Measurements from ENCODE around the gene EHD1.
A peak's percentile ranks its signal among the peaks of the same experiment; 100 is the strongest.

The EHD1 gene

GRCh38 chr11:64885367-64886286, 7.2 kb upstream of the EHD1 start:
- H3K27ac ChIP-seq (ENCODE audit: poor library complexity, severe bottlenecking) = peak overlapping the region; percentile 51
- no peaks in the 10 kb centered on the region for H3K9me3 ChIP-seq (ENCODE audit: severe bottlenecking)
- ATAC-seq (ENCODE audit: low read depth) (peak; percentile 77), DNase-seq (ENCODE audit: low spot score) (no peak)
- H3K36me3 ChIP-seq (ENCODE audit: low read depth) = no peaks in the 10 kb centered on the region
- peaks cover 11% of the 10 kb centered on the region for H3K4me1 ChIP-seq (ENCODE audit: insufficient read depth, poor library complexity, severe bottlenecking)
- no peaks in the 10 kb centered on the region for H3K27me3 ChIP-seq (ENCODE audit: insufficient read depth, poor library complexity, severe bottlenecking)
- no peak overlapping the region for H3K4me3 ChIP-seq (ENCODE audit: severe bottlenecking)
- TF ChIP-seq CTCF (IDR thresholded peaks at IDR 0.05; ENCODE audit: poor library complexity, severe bottlenecking) = no peak

- Histone ChIP-seq H3K9me3 (ENCODE audit: severe bottlenecking) (no peaks in the 10 kb centered on the region), H3K27me3 (ENCODE audit: insufficient read depth, poor library complexity, severe bottlenecking) (no peaks in the 10 kb centered on the region), H3K36me3 (ENCODE audit: low read depth) (no peaks in the 10 kb centered on the region), H3K27ac (ENCODE audit: poor library complexity, severe bottlenecking) (no peak overlapping the region), H3K4me1 (ENCODE audit: insufficient read depth, poor library complexity, severe bottlenecking) (peaks cover 11% of the 10 kb centered on the region), H3K4me3 (ENCODE audit: severe bottlenecking) (no peak overlapping the region)
- no peak for ATAC-seq (ENCODE audit: low read depth)
- DNase-seq (ENCODE audit: low spot score) = no peak
- TF ChIP-seq CTCF (IDR thresholded peaks at IDR 0.05; ENCODE audit: poor library complexity, severe bottlenecking) = no peak
These were observed 5.6 kb upstream of the EHD1 start for GRCh38 chr11:64884019-64884418.

GRCh38 chr11:64883575-64883974, 5.2 kb upstream of the EHD1 start:
- DNase-seq (ENCODE audit: low spot score) (no peak), ATAC-seq (ENCODE audit: low read depth) (no peak)
- Histone ChIP-seq H3K27ac (ENCODE audit: poor library complexity, severe bottlenecking) (no peak overlapping the region), H3K4me3 (ENCODE audit: severe bottlenecking) (no peak overlapping the region), H3K9me3 (ENCODE audit: severe bottlenecking) (no peaks in the 10 kb centered on the region), H3K4me1 (ENCODE audit: insufficient read depth, poor library complexity, severe bottlenecking) (peaks cover 11% of the 10 kb centered on the region), H3K27me3 (ENCODE audit: insufficient read depth, poor library complexity, severe bottlenecking) (no peaks in the 10 kb centered on the region), H3K36me3 (ENCODE audit: low read depth) (no peaks in the 10 kb centered on the region)
- TF ChIP-seq CTCF (IDR thresholded peaks at IDR 0.05; ENCODE audit: poor library complexity, severe bottlenecking) = no peak

GRCh38 chr11:64882243-64882642, 3.8 kb upstream of the EHD1 start:
- H3K27me3 ChIP-seq (ENCODE audit: insufficient read depth, poor library complexity, severe bottlenecking) = no peaks in the 10 kb centered on the region
- no peaks in the 10 kb centered on the region for H3K9me3 ChIP-seq (ENCODE audit: severe bottlenecking)
- ATAC-seq (ENCODE audit: low read depth) (no peak), DNase-seq (ENCODE audit: low spot score) (no peak)
- no peak overlapping the region for H3K27ac ChIP-seq (ENCODE audit: poor library complexity, severe bottlenecking)
- no peak overlapping the region for H3K4me3 ChIP-seq (ENCODE audit: severe bottlenecking)
- H3K36me3 ChIP-seq (ENCODE audit: low read depth) = no peaks in the 10 kb centered on the region; the same call in 1 of the 2 replicates
- H3K4me1 ChIP-seq (ENCODE audit: insufficient read depth, poor library complexity, severe bottlenecking) = peaks cover 11% of the 10 kb centered on the region
- no peak for TF ChIP-seq CTCF (IDR thresholded peaks at IDR 0.05; ENCODE audit: poor library complexity, severe bottlenecking)

DNA sequence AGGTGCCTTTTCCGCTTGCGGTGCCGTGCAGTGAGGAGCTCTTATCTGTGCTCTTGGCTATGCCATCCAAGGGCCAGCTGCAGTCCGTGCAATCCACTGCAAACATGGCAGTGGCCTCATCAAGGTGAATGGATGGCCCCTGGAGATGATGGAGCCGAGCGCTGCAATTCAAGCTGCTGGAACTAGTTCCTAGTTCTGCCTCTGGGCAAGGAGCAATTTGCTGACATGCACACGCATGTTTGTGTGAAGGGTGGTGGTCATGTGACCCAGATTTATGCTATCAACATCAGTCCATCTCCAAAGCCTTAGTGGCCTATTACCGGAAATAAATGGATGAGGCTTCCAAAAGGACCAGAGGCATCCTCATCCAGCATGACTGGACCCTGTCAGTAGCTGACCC, 3.1 kb upstream of the EHD1 start:
- no peak for TF ChIP-seq CTCF (IDR thresholded peaks at IDR 0.05; ENCODE audit: poor library complexity, severe bottlenecking)

More for the DNA sequence above, 3.1 kb upstream of the EHD1 start:
- DNase-seq (ENCODE audit: low spot score) = no peak
- Histone ChIP-seq H3K36me3 (ENCODE audit: low read depth) (peaks cover 6% of the 10 kb centered on the region), H3K4me3 (ENCODE audit: severe bottlenecking) (no peak overlapping the region), H3K27me3 (ENCODE audit: insufficient read depth, poor library complexity, severe bottlenecking) (no peaks in the 10 kb centered on the region), H3K4me1 (ENCODE audit: insufficient read depth, poor library complexity, severe bottlenecking) (peaks cover 11% of the 10 kb centered on the region), H3K27ac (ENCODE audit: poor library complexity, severe bottlenecking) (no peak overlapping the region), H3K9me3 (ENCODE audit: severe bottlenecking) (no peaks in the 10 kb centered on the region)
- ATAC-seq (ENCODE audit: low read depth) = no peak
